Neural progenitor cell (in vitro differentiated cells): ENCODE results near the gene PDZRN4.

Source experiments
- CTCF ChIP-seq: fragments of 200-600 bp; sonication (generic); IDR thresholded peaks from 2 replicates; pipeline ENCODE4 v1.5.1; 2017; ENCODE audit warnings: antibody characterized with exemption, mild to moderate bottlenecking
- EZH2 ChIP-seq: fragments of 200-600 bp; sonication (generic); IDR thresholded peaks from 2 replicates; pipeline ENCODE4 v1.6.1; 2017; ENCODE audit warnings: antibody characterized with exemption, mild to moderate bottlenecking, moderate library complexity
- EZH2phosphoT487 ChIP-seq: fragments of 200-600 bp; sonication (generic); IDR thresholded peaks from 2 replicates; pipeline ENCODE4 v1.6.1; 2017; ENCODE audit warnings: antibody characterized with exemption

- TF ChIP-seq CTCF (no peak), EZH2 (no peak), EZH2phosphoT487 (no peak)
These were observed 291.3 kb downstream of the PDZRN4 start for GRCh38 chr12:41479426-41479825.
